GM12878 (cell line): ENCODE measurements around the gene SLA2. TPM values are rescaled to one million over a fixed set of nuclear protein-coding genes. Genes with fewer than 3 reads are reported as not detected.

ENCODE experiments used
- ATAC-seq: fragments of 200-7000 bp; cut with Tn5 transposase; 3 replicates; pipeline ENCODE4 v1.9.1; 2020; ENCODE audit warnings: mild to moderate bottlenecking, moderate library complexity
- BruUV-seq: library from RNA; stranded (reverse); fragments of 400-500 nt; replicated peaks from 2 replicates; lab custom pipeline; 2021; lab: Mats Ljungman, UMichigan
- CTCF ChIA-PET: fragments of 300-600 bp; sonication (Branson Sonifier 250); formaldehyde crosslinking; extraction: SDS; loops from one replicate; lab custom pipeline; 2021; ENCODE audit warnings: inconsistent platforms; lab: Yijun Ruan, JAX
- POLR2A ChIA-PET: fragments of 350-600 bp; formaldehyde crosslinking; extraction: SDS; loops from one replicate; lab custom pipeline; 2021; ENCODE audit warnings: inconsistent platforms; lab: Charles Lee
- RAD21 ChIA-PET: fragments of 300-600 bp; sonication (Branson Sonifier 250); formaldehyde crosslinking; loops from one replicate; lab custom pipeline; 2023; ENCODE audit warnings: antibody characterized with exemption; ENCODE audit not compliant: unreplicated experiment; lab: Charles Lee
- SMC1A ChIA-PET: fragments of 300-600 bp; sonication (Branson Sonifier 250); formaldehyde crosslinking; loops from one replicate; lab custom pipeline; 2023; ENCODE audit not compliant: unreplicated experiment, uncharacterized antibody; lab: Charles Lee
- DNase-seq: peaks from one replicate; pipeline ENCODE4 v3.0.0-alpha.2; 2011; ENCODE audit warnings: low read depth, low spot score
- FAIRE-seq: peaks from 3 replicates; lab custom pipeline; 2011; peaks lifted over from hg19 to GRCh38; lab: Jason Lieb, UNC
- H2AFZ ChIP-seq: 2 replicates; pipeline ENCODE4 v1.6.0; 2011; ENCODE audit warnings: low read depth, low read length, control low read depth; ENCODE audit not compliant: control insufficient read depth
- H3K27ac ChIP-seq: 2 replicates; pipeline ENCODE4 v1.5.1; 2011; ENCODE audit warnings: control low read depth; ENCODE audit not compliant: control insufficient read depth, insufficient read depth
- H3K27me3 ChIP-seq, 2 experiments: replicated peaks in 1 of 2; 2 replicates each; pipeline versions ENCODE4 v1.6.0 to v1.6.1; 2011; ENCODE audit warnings: low read length in 1 of 2; ENCODE audit not compliant: control insufficient read depth in 2 of 2, insufficient read depth in 2 of 2
- H3K36me3 ChIP-seq, 2 experiments: 2 replicates each; pipeline ENCODE4 v1.5.1; 2011; ENCODE audit warnings: low read length in 1 of 2; ENCODE audit not compliant: control insufficient read depth in 2 of 2, insufficient read depth in 2 of 2
- H3K4me1 ChIP-seq: 2 replicates; pipeline ENCODE4 v1.6.1; 2011; ENCODE audit warnings: mild to moderate bottlenecking, low read length, moderate library complexity, mixed read lengths; ENCODE audit not compliant: control insufficient read depth, insufficient read depth
- H3K4me2 ChIP-seq: 2 replicates; pipeline ENCODE4 v1.6.0; 2011; ENCODE audit warnings: control low read depth; ENCODE audit not compliant: control insufficient read depth, insufficient read depth
- H3K4me3 ChIP-seq: fragments of 200-600 bp; sonication (generic); 2 replicates; pipeline ENCODE4 v1.5.1; 2016
- H3K79me2 ChIP-seq: 2 replicates; pipeline ENCODE4 v1.6.0; 2011; ENCODE audit warnings: low read length; ENCODE audit not compliant: control insufficient read depth, insufficient read depth
- H3K9ac ChIP-seq: 2 replicates; pipeline ENCODE4 v1.8.0; 2011; ENCODE audit warnings: low read length, control low read depth, mixed read lengths; ENCODE audit not compliant: control insufficient read depth, insufficient read depth
- H3K9me3 ChIP-seq: replicated peaks from 3 replicates; pipeline ENCODE4 v1.5.1; 2011; ENCODE audit warnings: mild to moderate bottlenecking, low read length; ENCODE audit not compliant: control insufficient read depth, insufficient read depth
- H4K20me1 ChIP-seq: 2 replicates; pipeline ENCODE4 v1.6.0; 2011; ENCODE audit not compliant: control insufficient read depth, insufficient read depth
- NRF1 ChIP-seq: conservative IDR thresholded peaks from 2 replicates; pipeline ENCODE4 v1.6.1; 2011; ENCODE audit warnings: mild to moderate bottlenecking, low read depth, low read length, improper control_type of control experiment
- RAD21 ChIP-seq: IDR thresholded peaks from 2 replicates; pipeline ENCODE4 v1.6.1; 2011; ENCODE audit warnings: mild to moderate bottlenecking, low read depth, low read length, moderate library complexity; ENCODE audit not compliant: insufficient read depth
- ZNF274 ChIP-seq: IDR thresholded peaks from one replicate; pipeline ENCODE4 v1.8.0; 2011; ENCODE audit not compliant: insufficient read length, insufficient read depth
- WGBS: methylation state at CpG from one replicate; pipeline ENCODE4 v1.1.6; 2016; ENCODE audit warnings: low lambda C conversion rate; ENCODE audit not compliant: insufficient replicate concordance, insufficient coverage; ENCODE audit errors: missing lambda C conversion rate; 5-methylcytosine and 5-hydroxymethylcytosine counted together
- in situ Hi-C: fragments of 300-500 bp; cut with MboI; formaldehyde crosslinking; loops from 9 replicates; pipeline ENCODE4 v1.14.3; 2018; ENCODE audit warnings: mixed read lengths
- intact Hi-C: fragments of 100-400 bp; cut with micrococcal nuclease; formaldehyde crosslinking; loops from one replicate; pipeline ENCODE4 v1.14.2; 2022; ENCODE audit not compliant: unreplicated experiment
- polyA plus RNA-seq, 11 experiments: library from polyadenylated mRNA; depleted of rRNA in 4 of 11; unstranded in 6 of 11; stranded (reverse) in 5 of 11; fragments of >200 nt; fragmentation: Nextera tagmentation in 4 of 11; fragmentation: Illumina TruSeq in 1 of 11; extraction: Ambion mirVana in 4 of 11; extraction: Trizol in 1 of 11; gene quantifications; 1 replicate in 1 of 11; 2 replicates in 10 of 11; pipeline versions ENCODE4 v1.2.1 to v1.2.3, GENCODE V29; 2011 to 2016; ENCODE audit warnings: inconsistent platforms in 2 of 11, missing spikeins in 2 of 11, low read depth in 1 of 11
- total RNA-seq, 4 experiments: library from RNA; depleted of rRNA in 3 of 4; stranded (reverse); fragments of >200 nt in 3 of 4; fragmentation: Illumina TruSeq in 1 of 4; extraction: Trizol in 1 of 4; gene quantifications; 2 replicates each; pipeline versions ENCODE4 v1.2.1 to v1.2.3, GENCODE V29; 2013 to 2021
- TF ChIP-seq, protein P1 (sequence below): fragments of 450-650 bp; IDR thresholded peaks from 2 replicates; pipeline ENCODE4 v1.6.1; 2016; ENCODE audit warnings: mild to moderate bottlenecking
- TF ChIP-seq, protein P2 (sequence below): IDR thresholded peaks from 2 replicates; pipeline ENCODE4 v1.6.1; 2012; ENCODE audit warnings: improper control_type of control experiment, low read depth, low read length; ENCODE audit not compliant: insufficient replicate concordance

Gene SLA2
- total and polyA plus RNA-seq, 10 of the 15 experiments (the other 5 are each of a cell fraction or from before 2014, with no cell fraction given) = 0.29 to 3.3 (median 1.4) TPM

DNA sequence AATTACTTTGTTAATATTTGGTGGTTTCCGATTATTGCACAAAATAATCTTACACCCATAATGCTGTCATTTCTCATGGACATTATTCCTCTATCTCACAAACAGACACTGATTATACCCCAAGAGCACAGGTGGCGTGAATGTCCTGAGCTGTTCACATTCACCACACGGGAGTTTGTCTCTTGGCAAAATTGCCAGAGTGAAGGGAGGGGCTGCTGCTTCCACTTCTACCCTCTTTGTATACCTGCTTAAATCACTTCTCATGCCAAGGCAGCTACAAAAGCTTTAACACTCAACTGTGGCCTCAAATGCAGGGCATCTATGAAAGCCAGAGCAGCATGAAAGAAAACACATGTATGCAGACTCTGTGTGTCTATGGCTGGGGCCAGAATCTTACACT lies 41.9 kb upstream of the SLA2 start:
- WGBS = 97% methylated on average over 3 of the region's 3 CpGs

More for the DNA sequence above, 41.9 kb upstream of the SLA2 start:
- H3K9me3 ChIP-seq = no peaks in the 10 kb centered on the region
- H3K4me2 ChIP-seq = no peak overlapping the region
- H3K27me3 ChIP-seq = no peaks in the 10 kb centered on the region
- in situ Hi-C loops = no loop called here
- no peak overlapping the region for H2AFZ ChIP-seq
- no peak overlapping the region for H3K4me3 ChIP-seq
- TF ChIP-seq NRF1 (no peak), RAD21 (no peak), ZNF274 (no peak)
- TF ChIP-seq, protein P1, sequence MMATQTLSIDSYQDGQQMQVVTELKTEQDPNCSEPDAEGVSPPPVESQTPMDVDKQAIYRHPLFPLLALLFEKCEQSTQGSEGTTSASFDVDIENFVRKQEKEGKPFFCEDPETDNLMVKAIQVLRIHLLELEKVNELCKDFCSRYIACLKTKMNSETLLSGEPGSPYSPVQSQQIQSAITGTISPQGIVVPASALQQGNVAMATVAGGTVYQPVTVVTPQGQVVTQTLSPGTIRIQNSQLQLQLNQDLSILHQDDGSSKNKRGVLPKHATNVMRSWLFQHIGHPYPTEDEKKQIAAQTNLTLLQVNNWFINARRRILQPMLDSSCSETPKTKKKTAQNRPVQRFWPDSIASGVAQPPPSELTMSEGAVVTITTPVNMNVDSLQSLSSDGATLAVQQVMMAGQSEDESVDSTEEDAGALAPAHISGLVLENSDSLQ = no peak
- TF ChIP-seq, protein P2, sequence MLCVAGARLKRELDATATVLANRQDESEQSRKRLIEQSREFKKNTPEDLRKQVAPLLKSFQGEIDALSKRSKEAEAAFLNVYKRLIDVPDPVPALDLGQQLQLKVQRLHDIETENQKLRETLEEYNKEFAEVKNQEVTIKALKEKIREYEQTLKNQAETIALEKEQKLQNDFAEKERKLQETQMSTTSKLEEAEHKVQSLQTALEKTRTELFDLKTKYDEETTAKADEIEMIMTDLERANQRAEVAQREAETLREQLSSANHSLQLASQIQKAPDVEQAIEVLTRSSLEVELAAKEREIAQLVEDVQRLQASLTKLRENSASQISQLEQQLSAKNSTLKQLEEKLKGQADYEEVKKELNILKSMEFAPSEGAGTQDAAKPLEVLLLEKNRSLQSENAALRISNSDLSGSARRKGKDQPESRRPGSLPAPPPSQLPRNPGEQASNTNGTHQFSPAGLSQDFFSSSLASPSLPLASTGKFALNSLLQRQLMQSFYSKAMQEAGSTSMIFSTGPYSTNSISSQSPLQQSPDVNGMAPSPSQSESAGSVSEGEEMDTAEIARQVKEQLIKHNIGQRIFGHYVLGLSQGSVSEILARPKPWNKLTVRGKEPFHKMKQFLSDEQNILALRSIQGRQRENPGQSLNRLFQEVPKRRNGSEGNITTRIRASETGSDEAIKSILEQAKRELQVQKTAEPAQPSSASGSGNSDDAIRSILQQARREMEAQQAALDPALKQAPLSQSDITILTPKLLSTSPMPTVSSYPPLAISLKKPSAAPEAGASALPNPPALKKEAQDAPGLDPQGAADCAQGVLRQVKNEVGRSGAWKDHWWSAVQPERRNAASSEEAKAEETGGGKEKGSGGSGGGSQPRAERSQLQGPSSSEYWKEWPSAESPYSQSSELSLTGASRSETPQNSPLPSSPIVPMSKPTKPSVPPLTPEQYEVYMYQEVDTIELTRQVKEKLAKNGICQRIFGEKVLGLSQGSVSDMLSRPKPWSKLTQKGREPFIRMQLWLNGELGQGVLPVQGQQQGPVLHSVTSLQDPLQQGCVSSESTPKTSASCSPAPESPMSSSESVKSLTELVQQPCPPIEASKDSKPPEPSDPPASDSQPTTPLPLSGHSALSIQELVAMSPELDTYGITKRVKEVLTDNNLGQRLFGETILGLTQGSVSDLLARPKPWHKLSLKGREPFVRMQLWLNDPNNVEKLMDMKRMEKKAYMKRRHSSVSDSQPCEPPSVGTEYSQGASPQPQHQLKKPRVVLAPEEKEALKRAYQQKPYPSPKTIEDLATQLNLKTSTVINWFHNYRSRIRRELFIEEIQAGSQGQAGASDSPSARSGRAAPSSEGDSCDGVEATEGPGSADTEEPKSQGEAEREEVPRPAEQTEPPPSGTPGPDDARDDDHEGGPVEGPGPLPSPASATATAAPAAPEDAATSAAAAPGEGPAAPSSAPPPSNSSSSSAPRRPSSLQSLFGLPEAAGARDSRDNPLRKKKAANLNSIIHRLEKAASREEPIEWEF = no peak
- no peak for DNase-seq
- RAD21 ChIA-PET = no interaction called here
- ATAC-seq = no peak
- intact Hi-C loops = no loop called here
- FAIRE-seq = no peak
- CTCF ChIA-PET = interaction anchor here (0.6 kb wide), 1 partner anchor 695 kb away, joined by 3 read pairs; no protein-coding TSS in a partner anchor
- no TSS peak for BruUV-seq
- no peaks in the 10 kb centered on the region for H3K4me1 ChIP-seq
- no peak overlapping the region for H3K27ac ChIP-seq
- H3K9ac ChIP-seq = no peak overlapping the region
- H3K36me3 ChIP-seq = no peaks in the 10 kb centered on the region; a peak in 1 of 4 replicates
- H4K20me1 ChIP-seq = no peaks in the 10 kb centered on the region
- no peaks in the 10 kb centered on the region for H3K79me2 ChIP-seq
- SMC1A ChIA-PET = no interaction called here
- POLR2A ChIA-PET = no interaction called here
